Hippocampal formation (tissue), 2 donors: ENCODE measurements around the gene IL10RA.
"Not testable (repeated sequence)": the region's sequence is repeated elsewhere in the genome, so short reads cannot be mapped to it uniquely, and the experiment has no call there.

Source experiments
- DNase-seq, 2 donors: peaks; one replicate each; lab custom pipeline; 2025; lab: John Stamatoyannopoulos, UW

The IL10RA gene

DNA sequence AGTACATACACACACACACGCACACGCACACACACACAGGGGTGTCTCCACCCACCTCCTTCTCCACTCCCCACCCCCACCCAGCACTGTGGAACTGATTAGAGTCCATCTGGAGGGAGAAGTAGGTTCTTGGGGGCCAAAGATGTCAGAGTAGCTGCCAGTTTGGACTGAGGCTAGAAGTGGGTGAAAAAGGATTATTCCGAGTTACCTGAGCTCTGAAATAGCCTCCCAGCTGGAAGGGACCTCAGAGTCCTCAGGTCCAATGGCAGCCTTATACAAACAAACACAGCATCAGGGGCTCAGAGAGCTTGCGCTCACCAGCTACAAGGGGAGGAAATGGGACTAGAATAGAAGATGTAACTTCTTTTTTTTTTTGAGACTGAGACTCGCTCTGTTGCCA, 20.8 kb downstream of the IL10RA start:
- no peak for DNase-seq

DNA sequence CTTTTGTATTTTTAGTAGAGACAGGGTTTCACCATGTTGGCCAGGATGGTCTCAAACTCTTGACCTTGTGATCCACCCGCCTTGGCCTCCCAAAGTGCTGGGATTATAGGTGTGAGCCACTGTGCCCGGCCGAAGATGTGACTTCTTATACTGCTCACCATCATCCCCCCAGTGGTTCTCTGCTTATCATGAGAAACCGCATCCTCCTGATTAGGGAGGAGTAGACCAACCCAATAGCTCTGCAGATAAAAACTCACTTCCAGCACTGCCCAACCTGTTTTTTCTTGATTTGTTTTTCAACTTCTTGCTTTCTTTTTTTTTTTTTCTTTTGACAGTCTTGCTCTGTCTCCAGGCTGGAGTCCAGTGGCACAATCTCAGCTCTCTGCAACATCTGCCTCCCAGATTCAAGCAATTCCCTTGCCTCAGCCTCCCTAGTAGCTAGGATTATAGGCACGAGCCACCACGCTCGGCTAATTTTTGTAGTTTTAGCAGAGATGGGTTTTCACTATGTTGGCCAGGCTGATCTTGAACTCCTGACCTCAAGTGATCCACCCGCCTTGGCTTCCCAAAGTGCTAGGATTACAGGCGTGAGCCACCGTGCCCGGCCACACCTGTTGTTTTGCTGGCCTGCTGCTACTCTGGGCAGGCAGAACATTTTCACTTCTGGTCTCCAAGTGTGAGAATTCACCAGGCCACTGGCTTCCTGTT, 21.5 kb downstream of the IL10RA start:
- not testable (repeated sequence) for DNase-seq

DNA sequence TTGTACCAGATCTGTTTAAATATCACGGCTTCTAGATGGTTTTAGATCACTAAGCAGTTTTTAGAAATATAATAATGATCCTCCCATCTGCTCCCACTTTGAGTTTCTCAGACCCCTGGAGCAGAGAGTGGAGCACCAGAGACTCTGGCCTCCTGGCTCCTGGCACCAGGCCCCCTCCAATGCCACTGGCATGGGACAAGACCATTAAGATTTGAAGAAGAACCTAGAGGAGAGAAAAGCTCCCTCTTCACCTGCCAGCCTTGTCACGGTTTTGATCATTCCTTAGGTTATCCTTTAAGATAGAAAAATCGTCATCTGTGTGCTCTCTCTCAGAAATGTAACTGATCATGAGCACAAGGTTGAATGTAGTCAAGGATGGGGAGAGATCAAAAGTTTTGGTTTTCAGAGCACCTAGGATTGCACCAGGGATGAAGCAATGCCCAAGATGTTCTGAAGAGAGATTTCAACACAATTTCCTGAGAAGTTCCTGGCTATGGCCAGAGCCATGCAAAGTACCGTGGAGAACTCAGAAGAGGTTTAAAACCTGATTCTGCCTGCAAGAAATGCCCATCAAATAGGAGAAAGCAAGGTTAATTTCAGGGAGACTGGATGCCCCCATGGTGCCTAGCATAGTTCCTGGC, 22.2 kb downstream of the IL10RA start:
- DNase-seq, result no peak

DNA sequence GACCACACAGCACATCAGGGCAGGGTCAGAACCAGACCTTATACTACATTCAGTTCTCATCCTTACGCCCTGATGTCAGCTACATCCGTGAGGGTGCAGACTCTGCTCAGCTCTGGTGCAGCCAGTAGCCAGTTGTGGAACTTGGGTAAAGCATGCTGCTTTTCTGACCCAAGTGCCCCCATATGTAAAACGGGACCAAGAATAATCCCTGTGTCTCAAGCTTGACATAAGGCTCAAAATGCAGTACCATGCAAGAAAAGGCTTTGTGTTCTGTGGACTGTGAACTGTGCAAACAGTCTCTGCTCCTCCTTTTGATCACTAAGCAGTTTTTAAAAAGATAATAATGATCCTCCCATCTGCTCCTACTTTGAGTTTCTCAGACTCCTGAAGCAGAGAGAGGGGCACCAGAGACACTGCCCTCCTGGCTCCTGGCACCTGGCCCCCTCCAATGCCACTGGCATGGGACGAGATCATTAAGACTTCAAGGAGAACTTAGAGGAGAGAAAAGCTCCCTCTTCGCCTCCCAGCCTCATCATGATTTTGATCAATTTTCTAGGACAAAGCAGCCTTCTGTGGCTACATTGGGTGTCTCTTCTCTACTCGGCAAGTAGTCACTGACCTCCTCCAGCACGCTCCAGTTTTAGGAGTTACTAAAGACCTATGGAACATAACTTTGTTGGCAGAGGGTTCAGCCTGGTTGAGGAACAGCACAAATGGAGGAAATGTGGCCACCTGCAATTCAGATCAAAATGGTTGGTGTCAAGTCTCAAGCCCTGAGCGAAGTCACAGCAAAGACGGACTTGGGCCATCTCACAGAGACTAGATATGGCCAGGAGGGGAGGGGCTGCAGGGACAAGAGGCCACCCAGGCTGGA, 23.9 kb downstream of the IL10RA start:
- DNase-seq, result no peak

DNA sequence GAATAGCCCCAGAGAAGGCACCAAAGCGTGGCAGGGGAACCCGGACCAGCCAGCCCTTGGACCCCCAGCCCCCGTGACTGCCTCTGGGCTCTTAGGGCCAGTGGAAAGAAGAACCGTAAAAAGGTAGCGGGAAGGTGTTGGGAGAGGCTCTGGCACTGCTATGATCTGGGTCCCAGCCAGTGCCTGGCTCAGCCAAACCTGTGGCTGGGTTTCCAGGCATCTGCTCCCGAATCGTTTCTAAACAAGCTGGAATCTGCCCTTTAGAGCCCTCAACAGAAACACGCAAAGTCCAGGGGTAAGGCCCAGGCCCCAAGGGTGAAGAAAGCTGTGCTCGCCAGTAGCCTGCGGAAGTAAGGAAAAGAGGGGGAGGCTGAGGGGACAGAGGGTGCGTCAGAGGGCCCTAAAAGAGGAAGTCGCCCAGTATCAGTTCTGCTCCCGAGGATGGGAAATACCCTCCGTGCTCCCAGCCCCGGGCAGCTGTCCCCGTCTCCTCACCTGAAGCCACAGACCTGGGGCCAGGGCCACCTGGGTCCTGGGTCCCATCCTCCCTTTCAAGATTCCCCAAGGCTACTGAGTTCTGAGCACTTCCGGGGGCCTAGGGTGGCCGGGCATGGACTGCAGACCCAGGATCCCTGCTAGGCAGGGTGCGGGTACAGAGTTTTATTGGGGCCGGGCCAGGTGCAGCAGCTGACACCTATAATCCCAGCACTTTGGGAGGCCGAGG, 24.7 kb downstream of the IL10RA start:
- peak in 1 of 2 donors; percentile 41 for DNase-seq

DNA sequence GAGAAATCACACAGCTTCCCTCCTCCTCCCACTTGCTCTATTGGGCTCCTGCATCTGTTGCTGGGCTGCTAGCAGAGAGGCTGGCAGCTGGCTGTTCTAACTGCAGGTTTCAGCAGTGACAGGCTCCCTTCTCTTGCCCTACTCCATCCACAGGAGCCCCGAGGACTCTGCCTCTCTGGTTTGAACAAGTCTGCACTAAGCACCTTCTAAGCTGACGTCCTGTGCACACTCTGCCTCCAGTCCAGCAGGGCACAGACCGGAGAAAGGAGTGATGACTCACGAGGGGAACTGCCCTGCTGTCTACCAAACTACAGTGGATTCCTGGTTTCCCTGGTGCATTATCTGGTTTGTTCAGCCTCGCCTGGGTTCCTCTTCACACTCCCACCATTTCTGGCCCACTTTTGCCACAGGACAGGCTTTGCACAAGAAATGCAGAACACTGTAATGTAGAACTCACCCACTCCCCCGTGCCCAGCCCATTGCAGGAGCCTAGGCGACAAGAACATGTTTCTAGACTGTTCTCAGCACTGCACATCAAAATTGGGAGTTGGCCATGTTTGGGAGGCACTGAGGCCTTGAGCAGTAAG, 26.0 kb downstream of the IL10RA start:
- DNase-seq, result peak in 1 of 2 donors; percentile 22

DNA sequence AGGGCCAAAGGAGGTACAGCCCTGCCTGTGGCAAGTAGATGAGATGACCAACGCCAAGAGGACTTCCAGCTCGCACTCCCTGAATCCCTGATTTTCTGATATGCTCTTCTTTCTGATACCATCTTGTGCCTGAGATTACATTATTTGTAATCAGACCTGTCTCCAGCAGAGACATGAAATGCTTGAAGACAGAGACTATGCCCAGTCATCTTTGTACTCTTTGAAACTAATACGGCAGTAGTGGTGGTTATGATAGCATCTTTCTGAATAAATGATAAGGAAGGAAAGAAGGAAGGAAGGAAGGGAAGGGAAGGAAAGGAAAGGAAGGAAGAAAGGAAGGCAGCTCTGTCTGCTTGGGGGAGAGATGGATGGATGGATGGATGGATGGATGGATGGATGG, 27.8 kb downstream of the IL10RA start:
- no peak for DNase-seq

DNA sequence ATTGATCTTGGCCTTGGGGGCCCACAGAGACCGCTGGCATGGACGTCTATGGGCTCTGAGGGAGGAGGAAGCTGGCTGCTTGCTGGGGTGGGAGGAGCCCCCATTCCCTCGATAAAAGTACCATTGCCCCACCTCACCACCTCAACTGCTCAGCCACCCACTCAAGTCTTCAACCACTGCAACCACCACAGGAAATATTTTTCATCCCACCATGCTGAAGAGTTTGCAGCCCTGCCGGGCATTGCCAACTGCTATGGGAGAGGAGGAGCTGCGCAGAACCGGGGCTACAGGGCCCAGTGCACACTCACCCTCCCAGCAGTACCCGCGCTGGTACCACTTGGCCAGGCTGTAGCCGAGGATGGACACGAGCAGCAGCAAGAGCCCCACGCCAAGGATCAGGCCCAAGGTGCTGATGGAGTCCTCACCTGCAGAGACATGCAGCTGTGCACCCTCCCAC, 29.2 kb downstream of the IL10RA start:
- no peak for DNase-seq

DNA sequence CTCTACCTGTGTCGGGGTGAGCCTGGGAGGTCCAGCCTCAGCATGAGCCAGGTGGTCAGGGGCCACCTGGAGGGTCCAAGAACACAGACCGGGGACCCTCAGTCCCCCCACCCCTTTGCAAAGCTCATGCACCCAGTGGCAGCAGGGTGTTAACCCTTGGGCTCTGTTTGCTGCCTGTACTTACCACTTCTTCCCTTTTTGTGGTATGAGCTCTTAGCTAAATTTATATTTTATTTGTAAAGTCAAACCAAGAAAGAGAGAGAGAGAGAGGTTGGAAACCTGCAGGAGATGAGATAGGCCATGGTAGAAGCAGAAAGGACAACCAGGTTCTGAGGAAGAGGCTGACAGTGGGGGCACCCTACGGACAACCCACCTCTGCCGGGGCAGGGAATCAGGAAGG, 29.9 kb downstream of the IL10RA start:
- no peak for DNase-seq

DNA sequence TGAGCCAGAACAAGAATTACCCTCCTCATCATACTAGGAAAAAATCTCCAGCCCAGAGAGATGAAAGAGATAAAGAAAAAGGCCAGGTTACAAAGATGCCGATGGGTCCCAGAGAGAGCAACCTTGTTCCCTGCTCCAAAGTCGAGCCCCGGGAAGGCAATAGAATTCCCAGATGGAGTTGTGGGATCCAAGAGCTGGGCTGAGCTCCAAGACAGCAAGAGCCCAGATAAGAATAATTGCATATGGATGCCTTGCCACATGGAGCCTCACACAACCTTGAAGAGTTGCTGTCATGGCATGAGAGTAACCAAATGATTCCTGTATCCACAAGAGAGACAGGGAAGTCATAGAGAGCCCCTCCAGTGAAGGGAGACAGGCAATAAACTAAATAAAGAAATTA, 30.9 kb downstream of the IL10RA start:
- no peak for DNase-seq

DNA sequence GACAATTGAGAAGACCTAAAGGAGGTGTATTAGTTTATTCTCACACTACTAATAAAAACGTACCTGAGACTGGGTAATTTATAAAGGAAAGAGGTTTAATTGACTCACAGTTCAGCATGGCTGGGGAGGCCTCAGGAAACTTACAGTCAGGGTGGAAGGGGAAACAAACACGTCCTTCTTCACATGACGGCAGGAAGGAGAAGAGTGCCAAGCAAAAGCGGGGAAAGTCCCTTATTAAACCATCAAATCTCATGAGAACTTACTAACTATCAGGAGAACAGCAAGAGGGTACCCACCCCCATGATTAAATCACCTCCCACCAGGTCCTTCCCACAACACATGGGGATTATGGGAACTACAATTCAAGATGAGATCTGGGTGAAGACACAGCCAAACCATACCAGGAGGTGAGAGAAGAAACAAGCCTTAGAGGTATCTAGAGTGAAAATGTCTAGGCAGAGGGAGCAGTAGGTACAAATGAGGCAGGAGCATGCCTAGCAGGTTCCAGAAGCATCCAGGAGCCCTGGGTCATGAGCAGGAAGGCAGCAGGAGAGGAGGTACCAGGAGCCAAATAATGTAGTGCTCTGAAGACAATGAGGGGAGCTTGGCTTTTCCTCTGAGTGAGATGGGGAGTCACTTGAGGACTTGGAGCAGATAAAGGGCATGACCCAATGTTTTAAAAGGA, 31.6 kb downstream of the IL10RA start:
- no peak for DNase-seq

DNA sequence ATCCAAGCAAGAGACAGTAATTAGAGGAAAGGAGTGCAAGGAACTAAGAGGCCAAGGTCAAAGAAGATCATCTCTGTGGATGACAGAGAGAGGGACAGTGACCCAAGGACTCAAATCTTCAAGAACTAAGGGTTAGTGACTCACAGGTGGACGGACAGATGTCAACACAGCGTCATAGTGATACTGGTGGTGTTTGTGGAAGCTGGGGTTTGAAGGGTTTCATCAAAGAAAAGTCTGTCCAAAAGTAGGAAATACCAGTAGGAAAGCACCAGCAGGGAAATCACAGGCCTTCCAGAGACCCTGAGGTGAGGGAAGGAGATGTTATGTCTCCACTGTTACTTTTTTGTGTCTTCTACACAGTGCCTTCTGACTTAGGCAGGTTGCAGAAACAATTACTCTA, 32.2 kb downstream of the IL10RA start:
- DNase-seq, result no peak

DNA sequence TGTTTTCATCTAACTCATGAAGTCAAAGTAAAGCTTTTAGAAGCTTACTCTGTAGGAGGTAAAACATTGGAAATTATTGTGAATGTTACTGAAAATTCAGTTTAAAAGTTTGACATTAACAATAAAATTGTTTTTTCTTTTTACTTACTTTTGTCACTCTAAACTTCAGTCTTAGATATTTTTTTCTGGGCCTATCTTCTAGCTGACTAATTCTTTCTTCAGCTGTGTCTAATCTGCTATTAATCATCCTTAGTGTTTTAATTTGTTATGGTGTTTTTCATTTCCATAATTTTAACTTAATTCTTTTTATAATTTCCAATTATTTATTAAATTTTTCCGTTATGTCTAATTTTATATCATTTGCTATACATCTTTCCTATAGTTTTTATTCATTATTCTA, 35.0 kb downstream of the IL10RA start:
- DNase-seq, result no peak

DNA sequence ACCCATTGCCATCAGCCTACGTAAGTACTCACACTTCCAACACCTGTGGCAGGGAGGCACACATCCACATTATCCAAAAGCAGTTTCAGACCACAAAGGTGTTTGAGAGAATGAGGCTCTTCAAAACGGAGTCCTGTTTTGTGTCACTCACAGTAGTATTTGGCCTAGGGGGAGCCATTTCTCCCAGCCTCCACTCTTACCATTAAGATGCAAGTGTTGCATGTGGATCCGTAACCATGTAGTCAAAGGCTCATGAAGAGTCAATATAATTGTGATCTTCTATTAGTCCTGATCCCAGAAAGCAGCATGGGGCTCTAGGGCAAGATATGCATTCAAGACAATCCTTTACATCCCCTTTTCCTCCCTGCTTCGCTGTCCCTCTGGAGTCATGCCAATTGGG, 41.5 kb downstream of the IL10RA start:
- no peak for DNase-seq

DNA sequence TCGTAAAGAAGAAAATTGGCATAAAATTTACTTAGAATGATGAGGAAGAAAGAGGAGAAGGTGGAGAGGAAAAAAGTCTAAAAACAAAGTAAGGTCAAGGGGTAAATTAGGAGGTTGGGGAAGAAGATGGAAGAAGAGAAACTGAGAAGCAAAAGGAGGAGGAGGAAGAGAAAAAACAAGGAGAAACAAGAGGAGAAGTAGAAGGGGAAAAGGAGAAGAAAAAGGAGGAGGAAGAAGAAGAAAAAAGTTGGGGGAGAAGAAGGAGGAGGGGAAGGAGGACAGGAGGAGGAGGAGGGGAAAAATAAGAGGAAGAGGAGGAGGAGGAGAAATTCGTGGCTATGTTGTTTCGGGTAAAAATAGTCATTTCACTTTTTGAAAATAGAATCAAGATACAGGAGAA, 42.4 kb downstream of the IL10RA start:
- no peak for DNase-seq

DNA sequence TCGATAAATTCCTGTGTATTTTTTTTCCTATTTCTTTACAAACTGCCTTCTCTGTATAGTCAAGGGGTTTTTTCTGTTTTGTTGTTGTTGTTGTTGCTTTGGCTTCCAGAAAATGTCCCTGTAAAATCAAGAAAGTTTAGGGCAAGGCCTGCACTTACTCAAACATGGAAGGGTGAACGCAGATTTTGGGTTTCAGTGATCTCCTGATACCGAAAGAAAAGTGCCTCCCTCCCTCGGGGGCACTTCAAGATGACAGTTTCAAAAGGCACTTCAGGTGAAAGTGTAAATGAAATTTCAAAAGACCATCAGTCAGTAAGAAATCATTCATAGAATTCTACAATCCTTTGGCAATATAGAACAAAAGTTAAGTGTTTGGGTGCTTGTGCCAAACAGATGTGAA, 47.2 kb downstream of the IL10RA start:
- DNase-seq, result no peak

DNA sequence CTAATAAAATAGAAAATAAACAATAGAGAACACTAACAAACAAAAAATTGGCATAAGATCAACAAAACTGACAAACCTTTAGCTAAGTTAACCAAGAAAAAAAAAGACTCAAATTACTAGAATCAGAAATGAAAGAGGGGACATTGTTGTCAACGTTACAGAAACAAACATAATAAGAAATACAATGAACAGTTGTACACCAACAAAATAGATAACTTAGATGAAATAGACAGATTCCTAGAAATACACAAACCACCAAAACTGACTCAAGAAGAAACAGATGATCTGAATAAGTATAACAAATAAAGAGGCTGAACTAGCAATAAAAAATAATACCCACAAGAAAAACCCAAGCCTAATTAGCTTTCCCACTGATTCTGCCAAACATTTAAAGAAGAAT, 55.9 kb downstream of the IL10RA start:
- DNase-seq, result no peak

DNA sequence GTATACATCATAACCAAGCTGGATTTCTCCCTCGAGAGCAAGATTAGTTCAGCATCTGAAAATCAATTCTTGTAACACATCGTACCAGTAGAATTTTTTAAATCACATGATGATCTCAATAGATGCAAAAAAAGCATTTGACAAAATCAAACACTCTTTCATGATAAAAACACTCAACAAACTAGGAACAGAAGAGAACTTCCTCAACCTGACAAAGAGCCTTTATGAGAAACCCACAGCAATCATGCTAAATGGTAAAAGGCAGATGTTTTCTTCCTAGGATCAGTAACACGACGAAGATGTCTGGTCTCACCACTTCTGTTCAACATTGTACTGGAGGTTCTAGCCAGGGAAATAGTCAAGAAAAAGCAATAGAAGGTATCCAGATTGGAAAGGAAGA, 56.6 kb downstream of the IL10RA start:
- no peak for DNase-seq

DNA sequence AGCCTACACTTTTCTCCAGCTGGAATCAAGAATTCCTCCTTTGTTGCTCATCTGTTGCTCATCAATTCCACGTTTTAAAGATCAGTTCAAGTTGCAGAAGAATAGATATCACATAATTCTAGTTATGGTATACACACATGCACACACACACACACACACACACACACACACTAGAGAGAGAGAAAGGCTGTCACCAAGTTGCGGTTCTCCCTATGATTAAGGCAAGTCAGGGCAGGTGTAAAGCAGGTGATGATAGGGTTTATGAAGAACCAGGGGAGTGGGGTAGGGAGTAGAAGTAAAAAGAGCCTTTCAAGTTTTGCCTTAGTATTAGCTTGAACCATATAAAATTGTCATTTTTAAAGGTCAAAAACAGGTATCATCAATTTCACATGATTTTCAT, 59.0 kb downstream of the IL10RA start:
- DNase-seq, result no peak

DNA sequence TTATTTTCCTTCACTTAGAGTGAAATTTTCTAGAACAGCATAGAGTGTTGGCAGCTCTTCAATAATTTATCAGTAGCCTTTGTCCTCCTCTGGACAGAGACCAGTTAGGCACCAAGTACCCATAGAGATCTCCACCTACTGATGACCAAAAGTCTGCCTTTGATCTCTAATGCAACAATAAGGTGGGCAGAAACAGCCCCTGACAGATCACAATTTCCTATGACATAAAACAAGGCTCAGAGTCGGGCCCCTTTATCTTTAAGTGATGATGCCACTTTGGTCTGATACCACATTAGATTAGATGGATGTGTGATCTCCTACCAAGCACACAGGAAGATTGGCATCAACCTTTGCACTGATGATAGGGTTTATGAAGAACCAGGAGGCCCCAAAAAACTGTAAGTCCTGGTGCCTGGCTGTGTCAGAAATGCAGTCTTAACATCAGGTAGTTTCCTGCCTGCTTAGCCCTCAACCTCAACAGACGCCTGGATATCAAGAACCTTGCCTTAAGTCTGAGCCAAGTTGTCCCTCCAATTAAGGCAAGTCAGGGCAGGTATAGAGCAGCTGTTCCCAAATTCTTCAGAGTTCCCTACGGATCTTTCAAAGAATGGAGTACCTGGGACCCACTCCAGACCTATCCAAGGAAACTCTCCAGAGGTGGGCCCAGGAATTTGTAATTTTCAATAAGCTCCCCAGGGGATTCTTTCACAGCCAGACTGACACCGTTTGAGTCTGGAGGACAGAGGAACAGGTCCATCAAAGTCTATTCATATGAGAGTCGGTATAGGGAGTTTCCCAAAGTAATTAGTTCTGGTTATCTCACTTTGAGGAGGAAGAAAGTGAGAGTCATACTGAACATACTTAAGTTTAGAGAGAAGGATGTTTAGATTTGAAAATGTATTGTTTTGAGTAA, 60.1 kb downstream of the IL10RA start:
- peak in 1 of 2 donors; percentile 24 for DNase-seq
